8988T (cell line): Measurements from ENCODE around the gene ADI1.
"Not testable (repeated sequence)": the region's sequence is repeated elsewhere in the genome, so short reads cannot be mapped to it uniquely, and the experiment has no call there.

Experiments used
- DNase-seq: peaks from one replicate; pipeline ENCODE4 v3.0.0; 2011

ADI1 gene

GRCh38 chr2:3461801-3462492, 57.4 kb downstream of the ADI1 start:
- no peak for DNase-seq

- no peak for DNase-seq
Observed at GRCh38 chr2:3460831-3461800, 58.2 kb downstream of the ADI1 start.

- DNase-seq, result no peak
Observed at GRCh38 chr2:3460156-3460555, 59.2 kb downstream of the ADI1 start.

- DNase-seq, result no peak
Observed at GRCh38 chr2:3459185-3460015, 59.9 kb downstream of the ADI1 start.

GRCh38 chr2:3458396-3459184, 60.7 kb downstream of the ADI1 start:
- DNase-seq, result no peak

- no peak for DNase-seq
Observed at GRCh38 chr2:3457524-3458395, 61.6 kb downstream of the ADI1 start.

- no peak for DNase-seq
Observed at GRCh38 chr2:3456125-3456524, 63.2 kb downstream of the ADI1 start.

- no peak for DNase-seq
Observed at GRCh38 chr2:3454802-3455201, 64.5 kb downstream of the ADI1 start.

- not testable (repeated sequence) for DNase-seq
Observed at GRCh38 chr2:3454005-3454404, 65.3 kb downstream of the ADI1 start.

GRCh38 chr2:3453190-3453999, 65.9 kb downstream of the ADI1 start:
- DNase-seq, result no peak

GRCh38 chr2:3451926-3452671, 67.2 kb downstream of the ADI1 start:
- DNase-seq, result no peak

GRCh38 chr2:3451169-3451568, 68.2 kb downstream of the ADI1 start:
- DNase-seq, result no peak

GRCh38 chr2:3450385-3451010, 68.8 kb downstream of the ADI1 start:
- DNase-seq, result no peak

- no peak for DNase-seq
Observed at GRCh38 chr2:3449936-3450335, 69.4 kb downstream of the ADI1 start.

- DNase-seq, result no peak
Observed at GRCh38 chr2:3449086-3449485, 70.2 kb downstream of the ADI1 start.

- not testable (repeated sequence) for DNase-seq
Observed at GRCh38 chr2:3448441-3448911, 70.9 kb downstream of the ADI1 start.

- no peak for DNase-seq
Observed at GRCh38 chr2:3447789-3448317, 71.5 kb downstream of the ADI1 start.
